ENCODE results near the gene DNAAF2. TPM values are rescaled to one million over a fixed set of nuclear protein-coding genes. Genes with fewer than 3 reads are reported as not detected.

Gene DNAAF2
- 7.8 and 11.5 TPM in 2 replicates for total RNA-seq

GRCh38 chr14:49634547-49635334, at the start of gene DNAAF2:
Gene DNAAF2, minus strand, starts transcription at chr14:49635244. Its CDS starts 95 bp downstream, at chr14:49635149.

GRCh38 chr14:49620182-49621113, 14.6 kb downstream of the DNAAF2 start, which contains the start of the genes MGAT2 and RPL36AL:
Gene MGAT2, plus strand, starts transcription at chr14:49620799. Its CDS starts 470 bp downstream, at chr14:49621269.
Gene RPL36AL, minus strand, starts transcription at chr14:49620626. Its CDS starts 1,522 bp downstream, at chr14:49619104.

DNA sequence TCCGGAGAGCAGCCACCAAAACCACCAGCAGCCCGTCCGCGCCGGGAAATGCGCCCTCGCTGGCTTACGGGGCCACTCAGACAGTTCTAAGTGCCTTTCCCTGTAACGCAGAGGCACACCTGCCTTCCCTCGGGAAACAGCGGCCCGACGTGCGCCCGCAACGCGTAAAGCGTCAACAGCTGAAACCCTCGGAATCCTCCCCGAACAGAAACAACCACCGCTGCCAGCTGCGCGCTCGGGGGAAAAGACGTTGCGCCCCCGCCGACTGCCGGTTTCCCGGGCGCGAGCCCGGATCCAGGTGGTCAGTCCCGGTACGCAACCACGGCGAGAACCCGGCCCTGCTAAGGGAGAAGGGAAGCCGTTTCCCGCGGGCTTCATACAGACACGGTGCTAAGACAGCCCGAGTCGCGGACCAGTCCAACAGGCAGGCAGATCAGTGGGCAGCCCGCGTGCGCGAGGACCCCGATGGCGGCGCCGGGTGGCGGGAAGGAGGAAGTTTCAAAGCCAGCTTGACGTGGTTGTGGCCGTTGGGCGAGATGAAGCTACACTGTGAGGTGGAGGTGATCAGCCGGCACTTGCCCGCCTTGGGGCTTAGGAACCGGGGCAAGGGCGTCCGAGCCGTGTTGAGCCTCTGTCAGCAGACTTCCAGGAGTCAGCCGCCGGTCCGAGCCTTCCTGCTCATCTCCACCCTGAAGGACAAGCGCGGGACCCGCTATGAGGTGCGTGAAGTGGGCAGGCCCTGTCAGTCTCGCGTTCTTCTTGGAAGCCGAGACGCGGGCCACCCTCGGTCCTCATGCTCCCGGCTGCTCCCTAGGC, 36.4 kb downstream of the DNAAF2 start, which contains the start of gene LRR1:
TSS of gene LRR1 (plus strand) at position 456 of the 816 bp plus-strand sequence. CDS start at position 537, 81 bp downstream.

DNA sequence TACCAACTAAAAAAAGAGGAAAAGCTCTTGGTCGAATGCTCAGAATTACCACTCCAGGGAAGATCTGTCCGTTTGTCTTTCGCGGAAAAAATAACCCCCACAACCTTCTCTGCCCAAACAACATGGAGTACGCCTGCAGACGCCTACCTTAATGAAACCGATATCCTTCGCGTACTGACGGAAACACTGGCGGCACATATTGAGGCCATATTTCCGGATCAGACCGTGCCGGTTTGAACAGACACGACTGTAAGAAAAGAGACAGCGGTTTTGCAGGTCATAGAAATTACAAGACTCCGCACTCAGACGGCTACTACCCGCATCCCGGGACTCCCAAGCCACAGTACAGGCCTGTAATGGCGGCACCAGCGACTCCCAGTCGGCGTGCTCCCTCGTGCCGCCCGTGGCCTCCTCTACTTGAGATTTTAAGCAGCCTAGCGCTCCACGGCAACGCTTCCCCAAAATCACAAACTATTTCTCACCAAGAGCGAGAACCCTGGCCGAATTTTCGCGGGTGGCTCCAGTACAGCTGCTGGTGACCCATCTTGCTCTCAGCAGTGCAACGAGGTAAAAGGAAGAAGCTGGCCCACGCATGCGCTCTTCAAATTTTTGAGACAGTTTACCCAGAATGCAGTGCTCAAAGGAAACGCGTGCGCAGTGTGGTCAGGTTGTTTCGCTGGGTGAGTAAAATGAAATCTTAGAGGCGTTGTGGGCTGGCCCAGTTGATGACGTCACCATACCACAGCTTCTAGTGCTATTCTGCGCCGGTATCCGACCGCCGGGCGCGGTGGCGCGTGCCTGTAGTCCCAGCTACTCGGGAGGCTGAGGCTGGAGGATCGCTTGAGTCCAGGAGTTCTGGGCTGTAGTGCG, 49.0 kb downstream of the DNAAF2 start, which contains the start of gene RPS29:
TSS of gene RPS29 (minus strand) at position 578 of the 870 bp plus-strand sequence. CDS start at position 544, 34 bp downstream.

Small RNA genes within 50 kb of the gene (small RNA-seq; reads per million reads assigned to genes)
- gene AL139099.3: not detected
- gene AL139099.4: not detected
- gene RF00019: not detected
- not detected for gene RNU6ATAC30P

Other genes starting within 250 kb of the DNAAF2 start
- 3,172 and 6,740 TPM in 2 replicates for gene RPS29, start 48.9 kb downstream of the DNAAF2 start, total RNA-seq
- gene LRR1, start 36.3 kb downstream of the DNAAF2 start, total RNA-seq: 15.5 and 19.6 TPM in 2 replicates
- gene RPL36AL, start 14.6 kb downstream of the DNAAF2 start, total RNA-seq: 173 and 177 TPM in 2 replicates
- gene MGAT2, start 14.4 kb downstream of the DNAAF2 start, total RNA-seq: 81.7 and 88.4 TPM in 2 replicates
- 8.5 and 13.1 TPM in 2 replicates for gene POLE2, start 53.0 kb upstream of the DNAAF2 start, total RNA-seq
- 4.6 and 5.0 TPM in 2 replicates for gene KLHDC1, start 57.9 kb upstream of the DNAAF2 start, total RNA-seq
- gene KLHDC2, start 132.9 kb upstream of the DNAAF2 start, total RNA-seq: 82.0 and 102 TPM in 2 replicates
- 78.4 and 85.7 TPM in 2 replicates for gene NEMF, start 217.5 kb upstream of the DNAAF2 start, total RNA-seq

Measured in articular chondrocyte of knee joint (primary cell).